GM19328 (cell line): ENCODE measurements around the gene ASGR1.

Experiments
- ATAC-seq: cut with Tn5 transposase; IDR thresholded peaks from one replicate; pipeline ENCODE4 v1.9.1; 2021; ENCODE audit warnings: mild to moderate bottlenecking, moderate library complexity; ENCODE audit not compliant: unreplicated experiment

ASGR1 gene

GRCh38 chr17:7179317-7180254 lies at the start of gene ASGR1:
Gene ASGR1, minus strand, starts transcription at chr17:7179370. Its CDS starts 807 bp downstream, at chr17:7178563.
- no peak for ATAC-seq

GRCh38 chr17:7228920-7229319 lies 49.8 kb upstream of the ASGR1 start:
- ATAC-seq, result no peak

- ATAC-seq, result no peak
These were observed 47.8 kb upstream of the ASGR1 start for GRCh38 chr17:7226721-7227710.

GRCh38 chr17:7225711-7226331 lies 46.7 kb upstream of the ASGR1 start:
- no peak for ATAC-seq

GRCh38 chr17:7224661-7225111 lies 45.5 kb upstream of the ASGR1 start:
- no peak for ATAC-seq

GRCh38 chr17:7224110-7224509 lies 44.9 kb upstream of the ASGR1 start:
- ATAC-seq, result no peak

GRCh38 chr17:7223375-7223774 lies 44.2 kb upstream of the ASGR1 start:
- no peak for ATAC-seq

GRCh38 chr17:7222972-7223292 lies 43.8 kb upstream of the ASGR1 start:
- no peak for ATAC-seq

- no peak for ATAC-seq
These were observed 43.2 kb upstream of the ASGR1 start for GRCh38 chr17:7222093-7222971.

GRCh38 chr17:7221278-7222092 lies 42.3 kb upstream of the ASGR1 start:
- ATAC-seq, result no peak

GRCh38 chr17:7220593-7221277 lies 41.6 kb upstream of the ASGR1 start:
- no peak for ATAC-seq

GRCh38 chr17:7219812-7220592 lies 40.8 kb upstream of the ASGR1 start, which contains the start of the genes ACADVL and DLG4:
Gene ACADVL, plus strand, starts transcription at chr17:7219938. Its CDS starts 47 bp downstream, at chr17:7219985.
Gene DLG4, minus strand, starts transcription at chr17:7219836.
- no peak for ATAC-seq

GRCh38 chr17:7219229-7219811 lies 40.1 kb upstream of the ASGR1 start:
- ATAC-seq, result no peak

GRCh38 chr17:7218758-7219157 lies 39.6 kb upstream of the ASGR1 start:
- no peak for ATAC-seq

GRCh38 chr17:7218166-7218565 lies 39.0 kb upstream of the ASGR1 start:
- no peak for ATAC-seq

GRCh38 chr17:7217113-7217987 lies 38.2 kb upstream of the ASGR1 start:
- no peak for ATAC-seq
